GM21717 (cell line): ENCODE measurements around the gene EIF2B2.
"Not testable (repeated sequence)": the region's sequence is repeated elsewhere in the genome, so short reads cannot be mapped to it uniquely, and the experiment has no call there.

Experiments
- ATAC-seq: cut with Tn5 transposase; IDR thresholded peaks from one replicate; pipeline ENCODE4 v1.9.1; 2021; ENCODE audit warnings: mild to moderate bottlenecking, moderate library complexity; ENCODE audit not compliant: unreplicated experiment

The EIF2B2 gene

DNA sequence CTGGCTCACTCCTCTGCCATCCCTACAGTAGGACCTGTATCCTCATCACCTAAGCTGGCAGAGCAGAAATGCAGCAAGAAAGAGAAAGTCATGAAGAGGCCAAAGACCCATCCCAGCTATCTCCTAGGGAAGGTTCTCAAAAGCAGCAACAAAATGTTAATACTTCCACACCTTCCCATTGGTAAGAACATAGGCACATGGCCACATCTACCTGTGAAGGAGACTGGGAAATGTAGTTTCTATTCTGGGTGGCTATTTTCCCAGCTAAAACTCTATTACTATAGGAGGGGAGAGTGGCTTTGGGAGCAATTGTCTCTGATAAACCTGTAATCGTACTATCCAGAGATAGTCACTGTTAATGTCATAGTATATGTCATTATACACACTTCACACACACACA lies 13.7 kb upstream of the EIF2B2 start:
- ATAC-seq, result no peak

- ATAC-seq, result not testable (repeated sequence)
These were observed 8.5 kb upstream of the EIF2B2 start for GRCh38 chr14:74994182-74994581.

- ATAC-seq, result not testable (repeated sequence)
These were observed 6.9 kb upstream of the EIF2B2 start for GRCh38 chr14:74995781-74996180.

GRCh38 chr14:75001261-75001660 lies 1.5 kb upstream of the EIF2B2 start:
- no peak for ATAC-seq

- ATAC-seq, result no peak
These were observed 822 bp upstream of the EIF2B2 start for GRCh38 chr14:75001899-75002298.

DNA sequence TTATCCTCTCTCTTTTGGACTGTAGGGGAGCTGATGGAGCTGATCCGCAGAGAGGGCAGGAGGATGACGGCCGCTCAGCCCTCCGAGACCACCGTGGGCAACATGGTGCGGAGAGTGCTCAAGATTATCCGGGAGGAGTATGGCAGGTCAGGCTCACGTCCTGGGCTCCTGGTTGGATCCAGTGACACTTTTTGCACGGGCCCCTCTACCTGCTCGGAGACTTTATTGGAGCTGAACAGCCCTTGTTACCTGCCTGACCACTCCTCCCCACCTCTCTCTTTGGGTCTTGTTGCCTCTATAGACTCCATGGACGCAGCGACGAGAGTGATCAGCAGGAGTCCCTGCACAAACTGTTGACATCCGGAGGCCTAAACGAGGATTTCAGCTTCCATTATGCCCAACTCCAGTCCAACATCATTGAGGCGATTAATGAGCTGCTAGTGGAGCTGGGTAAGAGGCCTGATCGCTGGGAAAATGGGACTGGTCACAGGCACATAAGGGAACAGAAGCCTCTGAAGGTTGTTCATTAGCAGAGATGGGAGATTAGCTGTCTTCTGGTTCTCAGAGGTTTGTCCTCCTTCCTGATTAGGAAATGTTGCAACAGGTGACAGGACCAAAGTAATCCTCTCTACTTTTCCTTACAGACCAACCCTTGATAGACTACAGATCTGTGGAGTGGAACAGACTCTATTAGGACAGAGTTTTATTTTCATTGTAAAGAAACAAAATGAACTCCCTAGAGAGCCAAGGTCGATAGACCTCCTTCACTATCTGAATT lies 718 bp downstream of the EIF2B2 start:
- ATAC-seq, result no peak

- no peak for ATAC-seq
These were observed 2.6 kb downstream of the EIF2B2 start for GRCh38 chr14:75005357-75005756.

GRCh38 chr14:75009176-75009575 lies 6.5 kb downstream of the EIF2B2 start:
- no peak for ATAC-seq

- ATAC-seq, result no peak
These were observed 7.9 kb downstream of the EIF2B2 start for GRCh38 chr14:75010472-75011093.

- ATAC-seq, result no peak
These were observed 8.8 kb downstream of the EIF2B2 start for GRCh38 chr14:75011356-75011994.

DNA sequence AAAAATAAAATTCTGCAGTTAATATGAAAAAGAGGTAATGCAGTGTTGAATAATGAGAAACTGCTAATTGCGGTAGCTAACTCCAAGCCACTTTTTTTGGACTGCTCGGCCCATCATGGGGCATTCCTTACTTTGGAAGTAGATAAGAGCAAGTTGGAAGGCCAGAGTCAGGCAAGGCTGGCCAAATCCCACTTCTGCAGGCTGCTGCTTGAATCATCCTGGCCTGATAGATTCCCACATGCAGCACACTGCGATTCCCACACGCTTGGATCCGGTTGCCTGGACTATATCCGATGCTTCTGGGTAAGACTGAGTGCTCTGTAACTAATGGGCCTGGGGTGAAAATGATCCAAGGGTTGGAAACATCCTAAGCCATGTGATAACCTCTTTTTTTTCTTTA lies 10.6 kb downstream of the EIF2B2 start:
- ATAC-seq, result no peak

DNA sequence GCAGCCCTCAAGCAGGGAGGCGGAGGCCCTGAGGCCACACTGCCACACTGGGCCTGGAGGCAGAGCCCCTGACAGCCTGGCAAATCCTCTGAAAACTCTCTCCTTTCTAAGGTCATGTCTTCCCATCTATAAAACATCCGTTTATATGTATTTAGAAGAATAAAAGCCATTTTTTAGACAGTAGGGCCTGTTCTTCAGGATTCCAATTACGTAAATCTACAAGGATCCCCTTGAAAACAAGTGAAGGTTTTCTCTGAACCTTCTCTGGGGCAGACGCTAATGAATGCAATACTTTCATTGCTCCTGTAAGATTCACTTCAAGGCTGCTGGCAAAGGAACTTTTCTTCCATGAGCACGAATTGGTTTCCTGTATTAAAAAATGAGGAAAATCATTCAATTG lies 12.8 kb downstream of the EIF2B2 start:
- ATAC-seq, result no peak

- no peak for ATAC-seq
These were observed 14.1 kb downstream of the EIF2B2 start for GRCh38 chr14:75016815-75017214.

DNA sequence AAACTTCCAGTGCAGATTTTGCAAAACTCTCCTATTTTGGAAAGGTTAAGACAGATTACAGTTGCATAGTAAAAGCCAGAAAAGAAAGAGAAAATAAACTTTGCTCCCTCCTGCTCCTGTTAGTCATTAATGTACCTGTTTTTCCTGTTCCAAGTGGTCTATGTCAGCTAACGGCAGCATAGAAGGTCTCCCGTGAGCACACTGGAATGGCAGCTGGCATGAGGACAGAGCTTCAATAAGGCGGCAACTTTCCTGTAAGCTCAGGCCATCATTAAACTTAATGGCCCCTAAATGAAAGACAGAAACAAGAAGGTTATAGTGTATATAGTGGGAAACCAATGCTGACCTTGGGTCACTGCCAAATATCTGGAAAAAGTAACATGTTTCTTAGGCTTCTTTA lies 16.0 kb downstream of the EIF2B2 start:
- no peak for ATAC-seq

- no peak for ATAC-seq
These were observed 19.9 kb downstream of the EIF2B2 start for GRCh38 chr14:75022655-75023054.

DNA sequence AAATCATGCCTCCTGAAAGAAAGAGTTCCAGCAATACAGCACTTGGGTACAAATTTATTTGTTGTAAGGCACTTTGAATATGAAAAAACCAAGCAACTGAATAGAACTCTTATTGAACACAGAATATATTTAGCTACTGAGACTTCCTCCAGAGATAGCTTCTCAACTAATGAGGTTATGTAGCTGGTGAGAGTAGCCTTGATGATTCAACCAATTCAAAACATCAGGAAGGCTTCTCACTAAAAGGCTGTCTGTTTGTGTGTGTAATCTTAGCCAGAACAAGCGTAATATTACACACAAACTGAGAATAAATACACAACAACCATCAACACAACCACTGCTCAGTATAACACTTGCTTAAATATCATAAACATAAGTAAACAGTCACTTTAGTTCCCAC lies 20.4 kb downstream of the EIF2B2 start:
- no peak for ATAC-seq

GRCh38 chr14:75025082-75025481 lies 22.4 kb downstream of the EIF2B2 start:
- no peak for ATAC-seq

- ATAC-seq, result no peak
These were observed 23.2 kb downstream of the EIF2B2 start for GRCh38 chr14:75025876-75026275.

DNA sequence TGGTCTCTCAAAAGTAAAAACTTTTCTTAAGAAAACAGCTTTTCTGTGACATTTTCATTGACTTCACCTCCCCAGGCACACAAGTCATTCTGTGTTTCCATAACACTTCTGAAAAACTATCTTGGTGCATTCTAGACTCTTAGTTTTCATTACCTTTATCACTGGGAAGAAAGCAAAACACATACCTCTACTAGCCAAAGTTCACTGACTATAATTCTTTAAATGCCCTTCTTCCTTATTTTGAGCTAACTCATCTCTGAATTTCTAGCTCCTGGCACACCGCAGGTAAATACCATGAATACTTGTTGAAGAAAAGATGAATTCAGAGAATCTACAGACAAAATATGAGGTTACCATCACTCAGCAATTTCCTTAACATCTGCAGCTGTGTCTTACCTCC lies 27.4 kb downstream of the EIF2B2 start:
- no peak for ATAC-seq

DNA sequence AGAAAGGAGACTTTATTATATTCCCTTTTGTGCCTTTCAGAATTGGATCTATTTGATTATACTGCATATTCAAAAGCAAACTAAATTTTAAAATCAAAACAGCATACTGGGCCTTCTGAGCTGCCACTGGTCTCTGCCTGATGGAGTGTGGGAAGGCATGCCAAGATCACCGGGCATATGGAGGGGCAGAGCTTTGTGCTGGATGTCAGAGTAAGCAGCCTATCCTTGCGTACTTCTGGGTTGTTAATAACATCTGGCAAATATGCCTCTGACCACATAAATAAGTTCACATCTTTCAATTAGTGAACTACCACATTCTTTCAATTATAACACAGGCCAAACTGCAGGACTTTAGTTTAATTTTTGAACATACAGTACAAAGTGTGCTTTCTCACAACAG lies 30.2 kb downstream of the EIF2B2 start:
- no peak for ATAC-seq

DNA sequence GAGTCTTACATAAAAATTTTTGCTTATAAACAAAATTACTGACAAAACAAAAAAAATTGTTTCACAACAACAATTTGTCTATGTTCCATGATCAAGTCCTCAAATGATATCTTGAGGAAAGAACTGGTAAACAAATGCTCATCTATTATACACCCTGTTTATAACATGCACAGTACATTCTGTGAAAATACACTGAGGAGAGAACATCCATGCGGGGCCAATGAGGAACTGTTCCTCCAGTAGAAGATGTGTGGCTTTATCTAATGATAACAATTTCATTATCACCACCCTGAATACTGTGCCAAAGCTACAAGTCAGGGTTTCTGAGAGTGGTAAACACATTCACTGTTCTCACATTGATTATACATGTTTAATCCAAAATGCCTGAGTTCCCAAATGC lies 37.8 kb downstream of the EIF2B2 start:
- ATAC-seq, result no peak

DNA sequence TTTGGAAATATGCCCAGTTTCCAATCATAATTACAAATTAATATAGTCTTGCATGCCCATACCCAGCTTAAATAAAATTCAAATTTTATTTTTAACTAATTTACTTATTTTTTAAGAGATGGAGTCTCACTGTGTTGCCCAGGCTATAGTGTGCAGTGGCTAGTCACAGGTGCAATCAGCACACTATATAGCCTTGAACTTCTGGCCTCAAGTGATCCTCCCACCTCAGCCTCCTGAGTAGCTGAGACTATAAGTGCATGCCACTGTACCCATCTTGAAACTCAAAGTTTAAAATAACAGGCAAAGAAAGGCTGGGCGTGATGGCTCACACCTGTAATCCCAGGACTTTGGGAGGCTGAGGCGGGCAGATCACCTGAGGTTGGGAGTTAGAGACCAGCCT lies 38.2 kb downstream of the EIF2B2 start:
- no peak for ATAC-seq
